GM19043 (cell line): ENCODE measurements around the gene LEUTX.
"Not testable (repeated sequence)": the region's sequence is repeated elsewhere in the genome, so short reads cannot be mapped to it uniquely, and the experiment has no call there.

ENCODE experiments used
- ATAC-seq: cut with Tn5 transposase; IDR thresholded peaks from one replicate; pipeline ENCODE4 v1.9.1; 2021; ENCODE audit warnings: low read depth; ENCODE audit not compliant: unreplicated experiment

Gene LEUTX

DNA sequence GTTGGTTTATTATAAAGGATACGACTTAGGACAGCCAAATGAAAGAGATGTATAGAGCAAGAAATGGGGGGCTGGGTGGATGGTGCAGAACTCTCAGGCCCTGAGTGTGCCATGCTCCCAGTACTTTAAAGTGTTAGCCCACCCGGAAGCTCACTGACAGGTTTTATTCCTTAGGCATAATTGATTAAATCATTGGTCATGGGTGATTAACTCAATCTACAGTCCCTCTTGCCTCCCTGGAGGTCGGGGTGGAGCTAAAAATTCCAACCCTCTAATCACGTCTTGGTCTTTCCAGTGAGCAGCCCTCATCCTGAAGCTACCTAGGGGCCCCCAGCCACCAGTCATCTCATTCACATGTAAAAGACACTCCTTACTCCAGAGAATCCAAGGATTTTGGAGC lies 9.9 kb upstream of the LEUTX start:
- ATAC-seq, result no peak

GRCh38 chr19:39780894-39781293 lies 2.2 kb downstream of the LEUTX start:
- no peak for ATAC-seq

GRCh38 chr19:39788244-39788643 lies 9.6 kb downstream of the LEUTX start:
- ATAC-seq, result no peak

- no peak for ATAC-seq
Observed at GRCh38 chr19:39792999-39793546, 14.4 kb downstream of the LEUTX start.

- no peak for ATAC-seq
Observed at GRCh38 chr19:39795001-39795400, 16.3 kb downstream of the LEUTX start.

- ATAC-seq, result no peak
Observed at GRCh38 chr19:39796000-39796498, 17.4 kb downstream of the LEUTX start.

- ATAC-seq, result no peak
Observed at GRCh38 chr19:39797083-39797482, 18.4 kb downstream of the LEUTX start.

DNA sequence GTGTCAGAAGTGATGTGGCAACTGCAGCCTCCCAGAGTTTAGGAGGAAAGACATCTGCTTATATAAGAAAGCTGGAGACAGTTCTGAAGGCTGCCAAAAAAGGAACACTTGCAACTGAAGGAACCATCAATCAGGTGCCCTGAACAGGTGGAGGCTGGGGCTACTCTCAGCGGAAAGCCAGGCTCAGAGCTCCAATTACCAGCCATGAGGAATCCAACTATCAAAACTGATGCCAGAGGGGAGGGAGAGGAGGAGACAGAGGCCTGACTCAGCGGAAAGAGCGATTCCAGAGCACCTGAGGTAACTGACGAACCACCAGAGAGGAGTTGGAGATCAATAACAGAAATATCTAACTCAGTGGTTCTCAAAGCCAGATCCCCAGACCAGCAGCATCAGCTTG lies 24.3 kb downstream of the LEUTX start:
- ATAC-seq, result no peak

GRCh38 chr19:39805104-39805503 lies 26.4 kb downstream of the LEUTX start:
- no peak for ATAC-seq

- ATAC-seq, result no peak
Observed at GRCh38 chr19:39807846-39808364, 29.3 kb downstream of the LEUTX start.

DNA sequence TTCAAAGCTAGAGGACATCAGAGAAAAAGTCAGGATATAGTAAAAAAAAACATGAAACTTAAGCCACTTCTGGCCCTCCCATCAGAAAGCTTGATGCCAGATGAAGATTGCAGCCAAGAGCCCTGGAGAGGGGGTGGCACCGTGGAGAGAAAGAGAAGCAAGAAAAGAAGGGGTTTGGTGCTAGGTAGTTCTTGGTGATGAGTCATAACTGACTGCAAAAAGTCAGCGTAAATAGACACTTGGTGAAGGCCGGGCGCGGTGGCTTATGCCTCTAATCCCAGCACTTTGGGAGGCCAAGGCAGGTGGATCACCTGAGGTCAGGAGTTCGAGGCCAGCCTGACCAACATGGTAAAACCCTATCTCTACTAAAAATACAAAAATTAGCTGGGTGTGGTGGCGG lies 30.0 kb downstream of the LEUTX start:
- ATAC-seq, result not testable (repeated sequence)

DNA sequence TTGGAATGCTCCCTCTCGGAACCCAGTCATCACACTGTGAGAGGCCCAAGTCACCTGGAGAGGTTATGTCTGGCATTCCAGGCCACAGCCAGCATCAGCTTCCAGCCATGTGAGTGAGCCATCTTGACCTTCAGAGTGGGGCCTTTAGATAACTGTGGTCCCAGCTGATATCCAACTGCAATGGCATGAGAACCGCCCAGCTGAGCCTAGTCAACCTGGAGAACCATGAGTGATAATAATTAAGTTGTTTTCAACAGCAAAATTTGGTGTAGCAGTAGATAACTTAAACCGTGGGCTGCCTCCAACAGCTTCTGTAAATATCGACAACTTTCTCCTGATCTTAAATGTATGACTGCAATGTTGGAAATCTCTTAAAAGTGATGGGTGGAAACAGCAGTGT lies 30.7 kb downstream of the LEUTX start:
- no peak for ATAC-seq

GRCh38 chr19:39810424-39810823 lies 31.8 kb downstream of the LEUTX start:
- ATAC-seq, result no peak

DNA sequence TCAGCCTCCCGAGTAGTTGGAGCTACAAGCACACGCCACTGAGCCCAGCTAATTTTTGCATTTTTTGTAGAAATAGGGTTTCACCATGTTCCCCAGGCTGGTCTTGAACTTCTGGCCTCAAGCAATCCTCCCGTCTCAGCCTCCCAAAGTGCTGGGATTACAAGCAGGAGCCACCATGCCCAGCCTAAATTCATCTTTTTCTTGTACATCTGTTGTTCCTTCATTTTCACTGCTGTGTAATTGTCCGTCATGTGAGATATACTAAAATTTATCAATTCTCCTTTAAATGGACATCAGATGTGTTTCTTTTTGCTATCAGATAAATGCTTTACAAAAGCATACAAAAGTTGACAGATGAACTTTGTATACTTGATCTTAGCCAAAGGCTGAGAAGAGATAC lies 32.4 kb downstream of the LEUTX start:
- no peak for ATAC-seq

- ATAC-seq, result no peak
Observed at GRCh38 chr19:39813264-39813993, 34.8 kb downstream of the LEUTX start.

GRCh38 chr19:39814111-39814510 lies 35.5 kb downstream of the LEUTX start:
- ATAC-seq, result not testable (repeated sequence)

DNA sequence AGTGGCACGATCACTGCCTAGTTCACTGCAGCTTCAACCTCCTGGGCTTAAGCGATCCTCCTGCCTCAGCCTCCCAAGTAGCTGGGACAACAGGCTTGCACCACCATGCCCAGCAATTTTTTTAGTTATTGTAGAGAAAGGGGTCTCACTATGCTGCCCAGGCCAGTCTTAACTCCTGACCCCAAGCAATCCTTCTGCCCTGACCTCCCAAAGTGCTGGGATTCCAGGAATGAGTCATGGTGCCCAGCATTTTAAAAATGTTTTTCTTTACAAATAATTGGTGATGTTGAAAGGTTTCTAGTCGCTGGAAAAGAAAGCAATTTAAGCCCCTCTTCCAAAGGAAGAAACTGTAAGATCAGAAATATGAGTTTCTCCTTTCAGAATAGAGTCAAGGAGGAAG lies 35.9 kb downstream of the LEUTX start:
- ATAC-seq, result no peak

DNA sequence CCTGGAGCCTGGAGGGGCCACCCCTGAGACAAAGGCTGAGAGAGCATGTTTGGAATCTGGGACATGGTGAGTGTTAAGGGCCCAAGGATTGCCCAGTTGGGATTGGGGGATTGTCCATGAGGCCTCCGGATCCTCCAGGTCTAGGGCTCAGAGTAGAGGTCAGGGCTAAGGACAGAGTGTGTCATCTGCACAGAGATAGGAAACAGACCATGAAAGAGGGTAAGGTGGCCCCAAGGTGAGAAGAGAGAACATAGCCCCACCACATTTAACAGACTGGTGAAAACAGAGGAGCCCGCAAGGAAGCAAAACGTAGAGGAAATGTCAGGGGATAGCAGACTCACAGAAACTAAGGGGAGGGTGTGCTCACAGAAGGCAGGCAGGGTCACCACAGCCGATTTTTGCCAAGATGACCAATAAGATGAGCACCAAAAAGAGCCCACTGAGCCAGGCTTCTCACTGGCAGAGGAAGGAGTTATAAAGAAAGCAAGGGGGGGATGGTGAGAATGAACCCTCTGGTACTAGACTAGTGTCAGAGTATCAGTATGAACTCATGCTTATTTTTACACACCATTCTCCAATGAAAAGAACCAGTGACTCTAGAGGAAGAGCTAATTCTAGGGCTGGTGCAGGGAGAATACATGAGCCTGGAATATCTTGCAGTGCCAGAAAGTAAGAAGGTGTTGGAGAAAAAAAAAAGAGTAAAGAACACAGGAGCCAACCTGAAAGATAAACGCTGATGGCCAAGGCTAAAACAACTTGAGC lies 37.8 kb downstream of the LEUTX start:
- ATAC-seq, result no peak

GRCh38 chr19:39817888-39818561 lies 39.4 kb downstream of the LEUTX start:
- no peak for ATAC-seq

- peak; percentile 66 for ATAC-seq
Observed at GRCh38 chr19:39818626-39819097, 40.0 kb downstream of the LEUTX start.

GRCh38 chr19:39819786-39820185 lies 41.1 kb downstream of the LEUTX start:
- ATAC-seq, result no peak
